H1 (cell line): ENCODE results near the gene MAML3. TPM values are rescaled to one million over a fixed set of nuclear protein-coding genes. Genes with fewer than 3 reads are reported as not detected.
A peak's percentile ranks its signal among the peaks of the same experiment; 100 is the strongest.

Experiments used
- CTCF ChIA-PET: fragments of 300-600 bp; sonication (Branson Sonifier 250); formaldehyde crosslinking; loops from one replicate; lab custom pipeline; 2021; ENCODE audit not compliant: partially characterized antibody; lab: Charles Lee
- POLR2A ChIA-PET: fragments of 300-600 bp; sonication (Branson Sonifier 250); formaldehyde crosslinking; loops from one replicate; lab custom pipeline; 2021; ENCODE audit warnings: inconsistent platforms; ENCODE audit not compliant: partially characterized antibody; lab: Charles Lee
- DNase-seq, 2 experiments: peaks; one replicate each; pipeline versions ENCODE4 v3.0.0 to v3.0.0-alpha.2; 2010 to 2022; ENCODE audit warnings: low spot score in 2 of 2, low read depth in 1 of 2, mixed read lengths in 1 of 2
- FAIRE-seq: peaks from 2 replicates; lab custom pipeline; 2011; peaks lifted over from hg19 to GRCh38; lab: Jason Lieb, UNC
- H2AFZ ChIP-seq: 2 replicates; pipeline ENCODE4 v1.8.1; 2012; ENCODE audit warnings: low read length, inconsistent platforms
- H2AK5ac ChIP-seq: 2 replicates; pipeline ENCODE4 v1.6.1; 2013; ENCODE audit warnings: low read depth, low read length
- H2BK120ac ChIP-seq: replicated peaks from 2 replicates; pipeline ENCODE3; 2013; ENCODE audit warnings: low read depth, low read length, inconsistent platforms
- H2BK12ac ChIP-seq: 2 replicates; pipeline ENCODE4 v1.6.1; 2013; ENCODE audit warnings: low read depth, low read length
- H2BK15ac ChIP-seq: 2 replicates; pipeline ENCODE4 v1.6.1; 2013; ENCODE audit warnings: low read length
- H2BK20ac ChIP-seq: 2 replicates; pipeline ENCODE4 v1.6.1; 2013; ENCODE audit warnings: low read length
- H2BK5ac ChIP-seq: 2 replicates; pipeline ENCODE4 v1.6.1; 2013; ENCODE audit warnings: low read depth, low read length
- H3K14ac ChIP-seq: 2 replicates; pipeline ENCODE4 v1.6.1; 2013; ENCODE audit warnings: inconsistent platforms; ENCODE audit not compliant: insufficient read length
- H3K18ac ChIP-seq: 2 replicates; pipeline ENCODE4 v1.6.1; 2013; ENCODE audit warnings: low read length; ENCODE audit errors: extremely low read depth
- H3K23ac ChIP-seq: 2 replicates; pipeline ENCODE4 v1.6.1; 2013; ENCODE audit warnings: inconsistent platforms; ENCODE audit not compliant: insufficient read length
- H3K23me2 ChIP-seq: 2 replicates; pipeline ENCODE4 v1.6.1; 2013; ENCODE audit warnings: low read depth, low read length
- H3K27ac ChIP-seq: 2 replicates; pipeline ENCODE4 v1.6.1; 2011; ENCODE audit warnings: low read depth, low read length, inconsistent platforms
- H3K27me3 ChIP-seq, 4 experiments: replicated peaks in 1 of 4; 1 replicate in 1 of 4; 2 replicates in 3 of 4; pipeline versions ENCODE4 v1.6.1 to v1.8.1; 2011 to 2013; ENCODE audit warnings: low read length in 3 of 4, mild to moderate bottlenecking in 3 of 4, inconsistent platforms in 2 of 4, mixed read lengths in 2 of 4, moderate library complexity in 1 of 4; ENCODE audit not compliant: control insufficient read depth in 3 of 4, insufficient read depth in 3 of 4; ENCODE audit errors: extremely low read depth in 1 of 4
- H3K36me3 ChIP-seq, 4 experiments: 2 replicates each; pipeline versions ENCODE4 v1.6.1 to v1.8.1; 2011 to 2013; ENCODE audit warnings: mild to moderate bottlenecking in 4 of 4, low read length in 3 of 4, moderate library complexity in 2 of 4, control low read depth in 1 of 4, inconsistent platforms in 1 of 4; ENCODE audit not compliant: insufficient read depth in 4 of 4, control insufficient read depth in 2 of 4
- H3K4ac ChIP-seq: replicated peaks from 2 replicates; pipeline ENCODE3; 2013; ENCODE audit warnings: low read length, low read depth, mixed read lengths, inconsistent platforms; ENCODE audit not compliant: insufficient read length
- H3K4me1 ChIP-seq, 4 experiments: replicated peaks in 1 of 4; 1 replicate in 1 of 4; 2 replicates in 3 of 4; pipeline versions ENCODE4 v1.6.1 to v1.8.1; 2011 to 2013; ENCODE audit warnings: low read length in 3 of 4, inconsistent platforms in 2 of 4, mixed read lengths in 1 of 4; ENCODE audit not compliant: insufficient read depth in 4 of 4, control insufficient read depth in 3 of 4
- H3K4me2 ChIP-seq, 2 experiments: 2 replicates each; pipeline versions ENCODE4 v1.6.1 to v1.8.1; 2011 to 2013; ENCODE audit warnings: low read depth in 2 of 2, low read length in 2 of 2, control low read depth in 1 of 2, inconsistent platforms in 1 of 2, mild to moderate bottlenecking in 1 of 2; ENCODE audit not compliant: insufficient read depth in 1 of 2
- H3K4me3 ChIP-seq, 4 experiments: fragments of 200-600, 300-600 bp in 1 of 4; sonication (generic), shearing (Covaris generic), sonication (Bioruptor Twin) in 1 of 4; 2 replicates each; pipeline versions ENCODE4 v1.5.1 to v1.8.1; 2011 to 2016; ENCODE audit warnings: low read length in 4 of 4, low read depth in 3 of 4, control low read depth in 2 of 4, inconsistent platforms in 2 of 4, mild to moderate bottlenecking in 2 of 4, mixed read lengths in 1 of 4, moderate library complexity in 1 of 4; ENCODE audit not compliant: insufficient read depth in 2 of 4; ENCODE audit errors: extremely low read depth in 1 of 4
- H3K56ac ChIP-seq: replicated peaks from 2 replicates; pipeline ENCODE3; 2013; ENCODE audit warnings: low read depth, mild to moderate bottlenecking, mixed read lengths, low read length, inconsistent platforms; ENCODE audit not compliant: insufficient read length
- H3K79me1 ChIP-seq: 2 replicates; pipeline ENCODE4 v1.6.1; 2013; ENCODE audit warnings: low read depth, low read length, control low read depth
- H3K79me2 ChIP-seq, 2 experiments: 2 replicates each; pipeline versions ENCODE4 v1.6.1 to v1.8.1; 2012 to 2013; ENCODE audit warnings: low read length in 2 of 2, mild to moderate bottlenecking in 2 of 2, inconsistent platforms in 1 of 2; ENCODE audit not compliant: insufficient read depth in 2 of 2, control insufficient read depth in 1 of 2
- H3K9ac ChIP-seq, 4 experiments: replicated peaks in 1 of 4; 1 replicate in 1 of 4; 2 replicates in 3 of 4; pipeline versions ENCODE4 v1.6.1 to v1.8.1; 2011 to 2013; ENCODE audit warnings: low read depth in 3 of 4, low read length in 3 of 4, control low read depth in 2 of 4, mild to moderate bottlenecking in 2 of 4, moderate library complexity in 2 of 4, inconsistent platforms in 1 of 4; ENCODE audit errors: extremely low read depth in 1 of 4
- H3K9me3 ChIP-seq, 2 experiments: 2 replicates each; pipeline versions ENCODE4 v1.6.1 to v1.8.1; 2012 to 2013; ENCODE audit warnings: mild to moderate bottlenecking in 2 of 2, moderate library complexity in 2 of 2, control low read depth in 1 of 2, inconsistent platforms in 1 of 2, low read depth in 1 of 2, low read length in 1 of 2, mixed read lengths in 1 of 2; ENCODE audit not compliant: insufficient read depth in 2 of 2
- H4K20me1 ChIP-seq, 2 experiments: replicated peaks in 1 of 2; 2 replicates each; pipeline versions ENCODE3 to v1.8.1; 2011 to 2013; ENCODE audit warnings: inconsistent platforms in 2 of 2, low read length in 2 of 2, mild to moderate bottlenecking in 1 of 2; ENCODE audit not compliant: insufficient read depth in 2 of 2, control insufficient read depth in 1 of 2
- H4K5ac ChIP-seq: 2 replicates; pipeline ENCODE4 v1.6.1; 2013; ENCODE audit warnings: low read length, low read depth, mixed read lengths, inconsistent platforms; ENCODE audit not compliant: insufficient read length
- H4K8ac ChIP-seq: 2 replicates; pipeline ENCODE4 v1.8.0; 2013; ENCODE audit warnings: mild to moderate bottlenecking, moderate library complexity, low read length, inconsistent platforms; ENCODE audit not compliant: insufficient read depth; ENCODE audit errors: extremely low read depth
- H4K91ac ChIP-seq: replicated peaks from 2 replicates; pipeline ENCODE3; 2013; ENCODE audit warnings: low read length, mixed read lengths, inconsistent platforms; ENCODE audit not compliant: insufficient read length
- BRCA1 ChIP-seq: IDR thresholded peaks from 2 replicates; pipeline ENCODE4 v1.6.1; 2012; ENCODE audit warnings: low read depth, low read length, improper control_type of control experiment
- FOSL1 ChIP-seq: IDR thresholded peaks from 2 replicates; pipeline ENCODE4 v1.6.1; 2011; ENCODE audit warnings: mild to moderate bottlenecking, low read depth, low read length, moderate library complexity; ENCODE audit not compliant: insufficient read depth
- KDM5A ChIP-seq: fragments of 200-600 bp; IDR thresholded peaks from 2 replicates; pipeline ENCODE4 v1.7.1; 2012; ENCODE audit warnings: mild to moderate bottlenecking, low read length, inconsistent platforms, mixed read lengths
- NRF1 ChIP-seq: IDR thresholded peaks from 2 replicates; pipeline ENCODE4 v1.6.1; 2011; ENCODE audit warnings: mild to moderate bottlenecking, low read depth, low read length, improper control_type of control experiment
- PHF8 ChIP-seq: fragments of 200-600 bp; sonication (generic); conservative IDR thresholded peaks from 2 replicates; pipeline ENCODE4 v1.7.1; 2012; ENCODE audit warnings: low read depth, mild to moderate bottlenecking, inconsistent platforms, low read length, moderate library complexity
- RAD21 ChIP-seq, 2 experiments: IDR thresholded peaks in 1 of 2; conservative IDR thresholded peaks in 1 of 2; 2 replicates each; pipeline ENCODE4 v1.6.1; 2011; ENCODE audit warnings: low read depth in 2 of 2, low read length in 2 of 2, improper control_type of control experiment in 1 of 2, inconsistent platforms in 1 of 2, mild to moderate bottlenecking in 1 of 2, moderate library complexity in 1 of 2
- SP1 ChIP-seq: IDR thresholded peaks from 2 replicates; pipeline ENCODE4 v1.6.1; 2011; ENCODE audit warnings: low read depth, low read length
- SP4 ChIP-seq: IDR thresholded peaks from 2 replicates; pipeline ENCODE4 v1.6.1; 2012; ENCODE audit warnings: low read length, inconsistent platforms
- SRF ChIP-seq: IDR thresholded peaks from 2 replicates; pipeline ENCODE4 v1.6.1; 2011; ENCODE audit warnings: mild to moderate bottlenecking, low read depth, low read length, moderate library complexity
- SUZ12 ChIP-seq: fragments of 200-600 bp; sonication (generic); IDR thresholded peaks from 2 replicates; pipeline ENCODE4 v1.6.1; 2012; ENCODE audit warnings: mild to moderate bottlenecking, inconsistent platforms, low read length, moderate library complexity, mixed read lengths
- WGBS, 2 experiments: shearing (Covaris generic) in 1 of 2; methylation state at CpG; one replicate each; pipeline versions ENCODE4 v1.1.6 to v1.1.7; 2013 to 2015; ENCODE audit warnings: low lambda C conversion rate in 2 of 2, mixed read lengths in 2 of 2, inconsistent platforms in 1 of 2, low coverage in 1 of 2, missing lambda C conversion rate in 1 of 2; ENCODE audit not compliant: insufficient replicate concordance in 2 of 2, insufficient coverage in 1 of 2, insufficient read length in 1 of 2; ENCODE audit errors: extremely low coverage in 1 of 2, missing lambda C conversion rate in 1 of 2; 5-methylcytosine and 5-hydroxymethylcytosine counted together
- polyA plus RNA-seq, 7 experiments: library from polyadenylated mRNA; depleted of rRNA in 3 of 7; stranded (reverse) in 5 of 7; unstranded in 2 of 7; fragments of >200 nt in 5 of 7; fragments of 200-250 nt in 2 of 7; gene quantifications; 1 replicate in 5 of 7; 2 replicates in 1 of 7; 4 replicates in 1 of 7; pipeline versions ENCODE4 v1.2.1 to v1.2.3, GENCODE V29; 2011 to 2013; ENCODE audit warnings: missing spikeins in 2 of 7, mixed read lengths in 2 of 7
- total RNA-seq: library from RNA; stranded (reverse); fragmentation: NEBNext Ultra II Directional; extraction: Animal tissue kit (Norgen Biotek cat#: 25700); gene quantifications from 2 replicates; pipeline ENCODE4 v1.2.1, GENCODE V29; 2021
- TF ChIP-seq, protein P1 (sequence below): IDR thresholded peaks from 2 replicates; pipeline ENCODE4 v1.6.1; 2012; ENCODE audit warnings: low read length, inconsistent platforms

Gene MAML3
- total and polyA plus RNA-seq, 2 of the 8 experiments (the other 6 are each of a cell fraction or from before 2014, with no cell fraction given), result 2.1 to 5.7 TPM

DNA sequence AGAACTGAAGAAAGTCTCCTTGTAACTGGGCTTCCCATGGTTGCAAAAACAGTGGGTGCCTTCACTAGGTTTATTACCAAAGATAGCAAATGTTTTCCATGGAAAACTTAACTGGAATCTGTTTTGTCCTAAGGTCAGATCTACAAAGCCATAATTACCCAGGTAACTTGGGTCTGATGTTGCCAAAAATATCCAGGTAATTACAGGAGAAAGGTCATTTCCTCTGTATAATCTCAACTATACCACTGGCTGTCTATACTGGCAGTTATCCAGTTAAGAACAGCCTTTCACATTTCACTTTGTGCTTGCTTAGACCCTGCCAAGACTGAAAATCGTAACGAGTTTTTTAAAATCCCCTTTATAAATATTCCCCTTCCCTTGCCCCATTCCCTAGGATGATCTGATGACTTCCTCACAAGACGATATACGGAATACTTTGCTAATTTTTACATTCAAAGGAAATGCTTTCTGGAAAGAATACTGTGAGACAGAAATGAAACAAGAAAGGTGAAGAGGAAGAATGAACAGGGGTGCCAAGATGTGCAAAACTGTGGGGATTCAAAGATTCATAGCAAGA, 105.5 kb downstream of the MAML3 start:
- Histone ChIP-seq H3K4me1 (peaks cover 11 to 37% (median 12%) of the 10 kb centered on the region in 4 experiments), H3K27ac (peak overlapping the region; percentile 40; the same call in 1 of the 2 replicates), H4K5ac (no peak overlapping the region), H3K27me3 (no peaks in the 10 kb centered on the region), H3K4me2 (peak overlapping the region; percentile 53 to 62), H4K20me1 (no peaks in the 10 kb centered on the region), H2BK12ac (0 out of 2 replicates have a peak overlapping the region, but pooled peaks have one; percentile 32), H2BK120ac (peak overlapping the region; percentile 6), H2BK15ac (no peak overlapping the region), H2BK20ac (peak overlapping the region; percentile 91; the same call in 1 of the 2 replicates), H2BK5ac (peak overlapping the region; percentile 79; the same call in 1 of the 2 replicates), H3K18ac (peak overlapping the region; percentile 66), H3K4ac (no peak overlapping the region), H3K14ac (no peak overlapping the region), H2AFZ (peak overlapping the region; percentile 15; the same call in 1 of the 2 replicates), H3K23me2 (no peaks in the 10 kb centered on the region; the same call in 1 of the 2 replicates), H3K36me3 (no peaks in the 10 kb centered on the region), H3K79me1 (no peaks in the 10 kb centered on the region), H2AK5ac (no peak overlapping the region), H3K79me2 (no peaks in the 10 kb centered on the region), H3K9ac (peak overlapping the region in 1 of 4 experiments; percentile 25; a peak in 2 of 7 replicates), H3K4me3 (peak overlapping the region; percentile 12 to 45 (median 23); a peak in 4 of 8 replicates), H3K23ac (no peak overlapping the region), H4K91ac (peak overlapping the region; percentile 1), H4K8ac (no peak overlapping the region), H3K9me3 (no peaks in the 10 kb centered on the region), H3K56ac (peak overlapping the region; percentile 1)
- FAIRE-seq (no peak), DNase-seq (no peak)
- POLR2A ChIA-PET, result interaction anchor here (0.8 to 4.0 kb wide), 9 partner anchors 20 to 201 kb away, joined by 3 to 17 read pairs (median 4); no protein-coding TSS in a partner anchor
- 51% methylated on average over 4 of the region's 4 CpGs; no CpG with 5 or more reads in 1 of the 2 experiments for WGBS, 2 experiments
- CTCF ChIA-PET, result interaction anchor here (0.5 to 4.6 kb wide), 19 partner anchors 13 to 391 kb away, joined by 3 to 42 read pairs (median 3); partner anchors contain the start of gene MGST2
- TF ChIP-seq RAD21 (IDR thresholded peaks at IDR 0.05 in 1 of 2, conservative IDR thresholded peaks at IDR 0.05 in 1 of 2; ENCODE audit: low read depth in 2 of 2, low read length in 2 of 2) (no peak), SP1 (no peak), BRCA1 (no peak), PHF8 (no peak), KDM5A (no peak), SUZ12 (no peak), SRF (no peak), FOSL1 (no peak), SP4 (no peak), NRF1 (no peak)
- TF ChIP-seq, protein P1, sequence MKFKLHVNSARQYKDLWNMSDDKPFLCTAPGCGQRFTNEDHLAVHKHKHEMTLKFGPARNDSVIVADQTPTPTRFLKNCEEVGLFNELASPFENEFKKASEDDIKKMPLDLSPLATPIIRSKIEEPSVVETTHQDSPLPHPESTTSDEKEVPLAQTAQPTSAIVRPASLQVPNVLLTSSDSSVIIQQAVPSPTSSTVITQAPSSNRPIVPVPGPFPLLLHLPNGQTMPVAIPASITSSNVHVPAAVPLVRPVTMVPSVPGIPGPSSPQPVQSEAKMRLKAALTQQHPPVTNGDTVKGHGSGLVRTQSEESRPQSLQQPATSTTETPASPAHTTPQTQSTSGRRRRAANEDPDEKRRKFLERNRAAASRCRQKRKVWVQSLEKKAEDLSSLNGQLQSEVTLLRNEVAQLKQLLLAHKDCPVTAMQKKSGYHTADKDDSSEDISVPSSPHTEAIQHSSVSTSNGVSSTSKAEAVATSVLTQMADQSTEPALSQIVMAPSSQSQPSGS, result no peak
